Tongue (tissue), 2 donors: ENCODE measurements around the gene GK. TPM values are rescaled to one million over a fixed set of nuclear protein-coding genes. Genes with fewer than 3 reads are reported as not detected.
"Not testable (repeated sequence)": the region's sequence is repeated elsewhere in the genome, so short reads cannot be mapped to it uniquely, and the experiment has no call there.

ENCODE experiments used
- DNase-seq: peaks from one replicate; pipeline ENCODE4 v3.0.0-alpha.2; 2015
- total RNA-seq: library from RNA; depleted of rRNA; stranded (reverse); fragments of >200 nt; gene quantifications from one replicate; pipeline ENCODE4 v1.2.3, GENCODE V29; 2014

The GK gene
- total RNA-seq, 1 donor from 2014 or later = 8.6 TPM

DNA sequence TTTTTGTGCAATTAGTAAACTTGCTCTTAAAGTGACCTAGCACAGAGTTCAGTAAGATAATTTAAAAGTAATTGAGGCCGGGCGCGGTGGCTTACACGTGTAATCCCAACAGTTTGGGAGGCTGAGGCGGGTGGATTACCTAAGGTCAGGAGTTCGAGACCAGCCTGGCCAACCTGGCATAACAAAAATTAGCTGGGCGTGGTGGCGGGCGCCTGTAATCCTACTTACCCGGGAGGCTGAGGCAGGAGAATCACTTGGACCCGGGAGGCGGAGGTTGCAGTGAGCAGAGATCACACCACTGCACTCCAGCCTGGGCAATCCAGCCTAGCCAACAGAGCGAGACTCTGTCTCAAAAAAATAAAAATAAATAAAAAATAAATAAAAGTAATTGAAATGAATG is 1.2 kb downstream of the GK start:
- not testable (repeated sequence) for DNase-seq

DNA sequence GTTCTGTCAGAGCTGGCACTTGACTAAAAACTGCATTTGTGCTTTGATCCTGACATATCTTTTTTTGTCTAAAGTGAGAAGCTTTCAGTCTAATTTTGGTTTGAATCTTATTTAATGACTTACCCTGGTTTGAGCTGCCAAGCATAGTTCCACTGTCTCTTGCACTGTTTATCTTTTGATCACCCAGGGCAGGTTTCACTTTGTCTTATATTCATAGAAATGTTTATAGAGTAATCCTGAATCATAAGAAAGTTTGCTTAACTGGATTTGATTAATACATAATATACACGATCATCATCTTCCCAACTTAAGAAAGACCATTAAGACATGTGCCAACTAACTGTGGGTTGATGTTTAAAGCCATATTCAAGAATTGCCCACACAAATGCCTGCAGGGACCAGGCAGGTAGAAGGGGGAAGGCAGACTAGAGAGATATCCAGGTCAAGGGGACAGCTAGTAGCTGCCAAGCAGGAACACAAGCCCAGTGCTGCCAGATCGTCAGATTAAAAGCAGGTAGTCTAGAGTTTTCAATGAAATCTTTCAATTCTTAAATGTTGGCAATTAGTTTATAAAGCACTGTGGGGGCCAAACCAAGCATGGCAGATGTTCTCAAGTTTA is 1.9 kb downstream of the GK start:
- DNase-seq = peak; percentile 2

DNA sequence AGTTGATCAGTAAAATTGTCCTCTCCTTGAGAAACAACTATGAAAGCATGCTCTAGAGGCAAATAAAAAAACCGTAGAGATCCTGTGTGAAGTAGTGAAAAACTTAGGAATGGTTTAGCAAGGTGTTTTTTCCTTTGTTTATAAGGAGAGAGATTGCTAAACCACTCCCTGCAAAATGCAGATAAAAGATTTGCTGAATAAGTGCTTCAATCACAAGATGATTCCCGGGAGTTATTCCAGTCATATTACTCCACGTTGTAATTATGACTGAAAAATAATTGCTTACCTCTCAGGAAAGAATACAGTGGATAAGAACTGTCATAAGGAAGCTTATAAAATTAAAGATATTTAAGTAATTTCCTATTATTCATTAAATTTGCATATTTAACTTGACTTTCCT is 2.8 kb downstream of the GK start:
- no peak for DNase-seq

DNA sequence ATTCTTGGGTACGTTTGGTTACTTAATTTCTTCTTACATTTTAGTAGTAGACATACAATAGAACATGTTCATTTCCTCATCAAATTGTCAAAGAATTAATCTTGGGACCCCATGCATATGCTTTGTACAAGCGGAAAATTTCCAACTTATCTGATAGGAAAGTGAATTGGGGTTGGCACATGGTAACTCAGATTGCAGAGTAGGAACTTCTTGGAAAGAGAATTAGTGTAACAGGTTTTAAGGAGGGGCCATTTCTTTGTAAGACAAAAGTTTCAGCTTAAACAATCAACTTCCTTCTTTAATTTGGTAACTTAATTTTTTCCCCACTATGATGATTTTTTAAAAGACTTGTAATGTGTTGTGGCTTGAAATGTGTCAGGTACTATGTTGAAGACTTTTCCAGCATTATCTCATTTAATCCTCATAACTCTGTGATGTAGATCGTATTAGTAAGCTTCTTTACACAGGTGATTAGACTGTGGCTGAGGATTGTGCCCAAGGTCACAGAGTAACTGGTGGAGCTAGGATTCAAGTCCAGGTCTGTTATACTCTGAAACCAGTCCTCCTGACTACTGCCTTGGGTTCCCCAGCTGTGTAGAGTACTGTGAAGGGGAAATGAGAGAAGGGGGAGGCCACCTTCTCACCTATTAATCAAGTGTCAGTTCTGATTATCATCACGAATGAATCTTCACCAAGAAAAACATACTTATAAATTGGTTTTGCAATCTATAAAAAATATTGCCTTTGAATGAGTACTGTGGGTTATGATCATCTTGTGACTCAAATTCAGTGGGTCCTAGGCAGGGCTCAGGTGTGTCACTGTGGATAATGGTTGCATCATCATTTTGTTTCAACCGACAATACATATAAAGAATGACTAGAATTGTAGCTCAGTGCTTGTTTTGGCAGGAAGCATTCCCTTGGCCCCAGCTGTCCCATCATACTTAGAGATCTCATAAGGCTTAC is 4.3 kb downstream of the GK start:
- DNase-seq = no peak

DNA sequence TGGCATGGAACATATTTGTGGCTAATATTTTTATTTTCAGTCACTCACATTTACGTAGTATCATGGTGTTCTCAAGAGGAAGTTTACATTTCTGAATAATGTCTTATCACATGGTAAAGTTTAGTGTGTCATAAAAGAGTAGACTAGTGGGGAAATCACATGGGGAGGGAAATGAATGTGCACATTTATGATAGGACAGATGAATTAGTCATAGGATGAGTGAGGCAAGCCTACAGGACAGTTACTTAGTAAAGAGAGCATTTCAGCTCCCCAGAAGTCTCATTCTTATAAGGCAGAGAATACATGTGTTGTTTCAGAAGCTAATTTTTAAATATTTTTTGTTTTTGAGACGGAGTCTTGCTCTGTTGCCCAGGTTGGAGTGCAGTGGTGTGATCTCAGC is 6.2 kb downstream of the GK start:
- DNase-seq = no peak

- no peak for DNase-seq
Measured at GRCh38 chrX:30661228-30661627, 8.0 kb downstream of the GK start.

DNA sequence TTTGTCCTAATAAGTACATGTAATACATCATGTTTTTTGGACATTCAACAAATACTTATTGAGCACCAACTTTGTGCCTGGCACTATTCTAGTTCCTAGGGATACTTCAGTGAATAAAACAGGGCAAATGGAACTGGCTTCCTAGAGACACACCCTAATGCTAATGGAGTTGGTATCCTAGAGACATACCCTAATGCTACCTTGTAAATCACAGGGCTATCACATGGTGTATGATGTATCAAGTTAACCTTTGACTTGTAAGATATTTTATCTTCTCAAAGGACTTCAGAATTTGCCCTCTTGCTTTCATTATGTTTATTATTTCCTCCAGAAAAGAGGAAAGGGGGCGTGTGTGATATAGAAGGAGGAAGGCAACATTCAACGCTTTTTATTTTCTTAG is 10.1 kb downstream of the GK start:
- DNase-seq = no peak

GRCh38 chrX:30665471-30665870 is 12.2 kb downstream of the GK start:
- DNase-seq = no peak

- no peak for DNase-seq
Measured at GRCh38 chrX:30666094-30666493, 12.9 kb downstream of the GK start.

DNA sequence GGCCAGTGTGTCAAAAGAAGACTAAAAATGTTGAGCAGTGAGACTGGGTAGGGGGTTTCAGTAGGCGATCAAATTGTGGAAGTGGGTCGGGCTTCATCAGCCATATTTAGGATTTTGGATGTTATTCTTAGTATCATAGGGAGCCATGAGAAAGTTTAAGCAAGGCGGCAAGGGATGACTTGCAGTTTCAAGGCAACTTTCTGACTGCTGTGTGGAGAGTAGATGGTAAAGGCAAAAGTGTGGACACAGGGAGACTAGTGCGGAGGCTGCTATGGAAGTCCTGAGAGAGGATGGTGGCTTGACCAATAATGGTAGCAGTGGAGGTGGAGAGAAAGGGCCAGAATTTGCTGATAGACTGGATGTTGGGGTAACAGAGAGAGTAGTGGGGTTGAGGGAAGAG is 15.4 kb downstream of the GK start:
- no peak for DNase-seq

- DNase-seq = not testable (repeated sequence)
Measured at GRCh38 chrX:30671189-30671588, 18.0 kb downstream of the GK start.

DNA sequence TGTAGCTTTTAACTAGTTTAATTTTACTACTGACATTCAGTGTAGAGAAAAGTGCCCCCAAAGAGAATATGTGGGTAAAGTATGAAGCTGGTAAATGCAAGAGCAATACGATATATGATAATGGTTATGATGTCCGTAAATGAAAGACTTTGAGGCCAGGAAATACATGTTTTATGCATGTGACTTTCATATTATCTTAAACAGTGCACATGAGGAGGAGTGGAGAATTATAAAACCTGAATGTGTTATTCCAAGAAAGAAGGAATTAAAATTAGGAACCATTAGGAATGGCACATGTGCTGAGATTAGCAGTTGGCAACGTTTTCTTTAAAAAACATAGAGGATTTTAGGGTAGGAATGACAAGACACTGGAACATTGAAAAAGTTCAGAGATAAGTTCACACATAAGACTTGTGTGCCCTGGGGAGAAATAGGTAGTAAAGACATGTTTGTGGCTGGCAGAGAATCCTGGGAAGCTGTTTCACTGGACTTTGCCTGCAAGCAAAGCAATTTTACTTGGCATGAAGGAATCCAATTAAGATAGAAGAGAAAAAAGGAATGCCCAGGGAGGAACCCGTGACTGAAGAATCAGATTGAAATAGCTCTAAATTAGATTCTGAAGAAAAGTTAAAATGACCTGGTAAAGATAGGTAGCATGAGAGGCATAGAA is 20.0 kb downstream of the GK start:
- DNase-seq = no peak

- DNase-seq = no peak
Measured at GRCh38 chrX:30673884-30674598, 20.8 kb downstream of the GK start.

GRCh38 chrX:30674799-30675198 is 21.6 kb downstream of the GK start:
- DNase-seq = no peak

GRCh38 chrX:30679369-30679768 is 26.1 kb downstream of the GK start:
- DNase-seq = no peak

DNA sequence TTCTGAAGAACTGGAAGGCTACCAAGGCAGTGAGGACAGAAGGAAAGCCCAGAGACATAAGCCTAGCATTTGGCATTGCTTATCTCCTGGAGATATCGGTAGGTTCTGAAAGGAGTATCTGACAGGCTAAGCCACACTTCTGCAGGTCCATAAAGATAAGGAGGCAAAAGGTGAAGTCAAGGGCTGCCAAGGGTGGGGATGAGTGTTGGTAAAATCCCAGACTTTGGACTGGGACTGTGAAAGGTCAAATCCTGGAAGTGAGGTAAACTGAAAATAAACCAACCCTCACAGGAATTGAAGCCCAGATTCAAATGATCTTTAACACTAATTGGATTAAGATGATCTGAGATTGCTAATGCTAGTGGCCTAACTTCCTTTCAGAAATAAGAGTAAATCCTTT is 27.4 kb downstream of the GK start:
- DNase-seq = no peak

DNA sequence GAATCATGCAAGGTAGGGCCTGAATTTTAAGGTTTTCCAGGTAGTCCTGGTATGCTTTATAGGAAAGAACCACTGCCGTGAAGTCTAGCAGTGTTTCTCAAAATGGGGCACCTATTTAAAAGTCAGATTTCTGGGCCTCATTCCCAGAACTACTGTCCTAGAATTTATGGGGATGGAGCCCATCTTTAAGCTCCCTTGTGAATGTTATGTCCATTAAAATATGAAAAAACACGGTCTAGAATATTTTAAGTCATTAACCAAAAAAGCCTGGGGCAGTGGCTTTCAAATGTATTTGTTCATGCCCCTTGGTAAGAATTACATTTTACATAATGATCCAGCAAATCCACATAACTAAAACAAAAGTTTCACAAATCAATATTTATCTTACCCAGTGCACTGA is 35.4 kb downstream of the GK start:
- DNase-seq = no peak

- DNase-seq = no peak
Measured at GRCh38 chrX:30689116-30689515, 35.9 kb downstream of the GK start.

GRCh38 chrX:30690330-30690729 is 37.1 kb downstream of the GK start:
- DNase-seq = no peak

- DNase-seq = no peak
Measured at GRCh38 chrX:30693999-30694650, 40.9 kb downstream of the GK start.

- DNase-seq = no peak
Measured at GRCh38 chrX:30702736-30703135, 49.5 kb downstream of the GK start.

GRCh38 chrX:30706216-30706775 is 53.1 kb downstream of the GK start:
- no peak for DNase-seq
